GM08714 (cell line): ENCODE results near the gene COL3A1.

Source experiments
- H3K4me3 ChIP-seq: fragments of 200-500 bp; sonication (Bioruptor generic); 2 replicates; pipeline ENCODE4 v1.5.1; 2014; ENCODE audit warnings: mild to moderate bottlenecking, low read length, inconsistent platforms
- ZNF274 ChIP-seq: IDR thresholded peaks from 2 replicates; pipeline ENCODE4 v1.6.1; 2012; ENCODE audit warnings: mild to moderate bottlenecking, low read depth, low read length

The COL3A1 gene

GRCh38 chr2:188966079-188966571 lies 8.0 kb upstream of the COL3A1 start:
- no peak overlapping the region for H3K4me3 ChIP-seq
- no peak for TF ChIP-seq ZNF274

- TF ChIP-seq ZNF274, result no peak
- H3K4me3 ChIP-seq, result no peak overlapping the region
These were observed 7.3 kb upstream of the COL3A1 start for GRCh38 chr2:188966728-188967440.

- no peak for TF ChIP-seq ZNF274
- H3K4me3 ChIP-seq, result no peak overlapping the region
These were observed 4.9 kb upstream of the COL3A1 start for GRCh38 chr2:188969236-188969635.

- no peak overlapping the region for H3K4me3 ChIP-seq
These were observed 4.5 kb upstream of the COL3A1 start for GRCh38 chr2:188969651-188970050.

GRCh38 chr2:188970211-188970610 lies 4.0 kb upstream of the COL3A1 start:
- no peak overlapping the region for H3K4me3 ChIP-seq
- TF ChIP-seq ZNF274, result no peak

More at GRCh38 chr2:188969651-188970050, 4.5 kb upstream of the COL3A1 start:
- TF ChIP-seq ZNF274, result no peak

GRCh38 chr2:188971432-188971861 lies 2.7 kb upstream of the COL3A1 start:
- TF ChIP-seq ZNF274, result no peak
- no peak overlapping the region for H3K4me3 ChIP-seq

- TF ChIP-seq ZNF274, result no peak
- H3K4me3 ChIP-seq, result no peak overlapping the region
These were observed 532 bp upstream of the COL3A1 start for GRCh38 chr2:188973641-188974040.

GRCh38 chr2:188975497-188976102 lies 1.4 kb downstream of the COL3A1 start:
- no peak overlapping the region for H3K4me3 ChIP-seq
- TF ChIP-seq ZNF274, result no peak

GRCh38 chr2:188976545-188977268 lies 2.5 kb downstream of the COL3A1 start:
- H3K4me3 ChIP-seq, result no peak overlapping the region
- no peak for TF ChIP-seq ZNF274

GRCh38 chr2:188977317-188977716 lies 3.1 kb downstream of the COL3A1 start:
- no peak overlapping the region for H3K4me3 ChIP-seq
- TF ChIP-seq ZNF274, result no peak

- no peak overlapping the region; the same call in 1 of the 2 replicates for H3K4me3 ChIP-seq
- no peak for TF ChIP-seq ZNF274
These were observed 4.3 kb downstream of the COL3A1 start for GRCh38 chr2:188978291-188979081.

- H3K4me3 ChIP-seq, result no peak overlapping the region; the same call in 1 of the 2 replicates
- no peak for TF ChIP-seq ZNF274
These were observed 5.3 kb downstream of the COL3A1 start for GRCh38 chr2:188979187-188980114.

GRCh38 chr2:188983427-188984064 lies 9.4 kb downstream of the COL3A1 start:
- TF ChIP-seq ZNF274, result no peak
- H3K4me3 ChIP-seq, result no peak overlapping the region
